Measurements from ENCODE around the gene RNF115.

DNA sequence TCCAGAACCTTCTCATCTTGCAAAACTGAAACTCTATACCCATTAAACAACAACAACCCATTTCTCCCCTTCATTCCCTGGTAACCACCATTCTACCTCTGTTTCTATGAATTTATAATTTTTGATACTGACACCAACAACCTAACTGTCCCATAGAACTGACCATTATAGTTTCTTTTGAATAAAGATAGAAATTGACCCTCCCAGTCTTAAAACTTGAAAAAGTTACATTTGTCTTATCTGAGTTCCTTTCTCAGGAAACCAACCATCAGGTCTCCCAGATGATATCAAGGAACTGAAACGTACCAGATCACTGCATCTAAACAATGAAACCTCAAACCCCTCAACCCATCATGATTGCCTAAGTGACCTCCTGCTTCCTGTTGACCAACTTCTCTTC lies 27.1 kb downstream of the RNF115 start:
- TF ChIP-seq, protein P1, sequence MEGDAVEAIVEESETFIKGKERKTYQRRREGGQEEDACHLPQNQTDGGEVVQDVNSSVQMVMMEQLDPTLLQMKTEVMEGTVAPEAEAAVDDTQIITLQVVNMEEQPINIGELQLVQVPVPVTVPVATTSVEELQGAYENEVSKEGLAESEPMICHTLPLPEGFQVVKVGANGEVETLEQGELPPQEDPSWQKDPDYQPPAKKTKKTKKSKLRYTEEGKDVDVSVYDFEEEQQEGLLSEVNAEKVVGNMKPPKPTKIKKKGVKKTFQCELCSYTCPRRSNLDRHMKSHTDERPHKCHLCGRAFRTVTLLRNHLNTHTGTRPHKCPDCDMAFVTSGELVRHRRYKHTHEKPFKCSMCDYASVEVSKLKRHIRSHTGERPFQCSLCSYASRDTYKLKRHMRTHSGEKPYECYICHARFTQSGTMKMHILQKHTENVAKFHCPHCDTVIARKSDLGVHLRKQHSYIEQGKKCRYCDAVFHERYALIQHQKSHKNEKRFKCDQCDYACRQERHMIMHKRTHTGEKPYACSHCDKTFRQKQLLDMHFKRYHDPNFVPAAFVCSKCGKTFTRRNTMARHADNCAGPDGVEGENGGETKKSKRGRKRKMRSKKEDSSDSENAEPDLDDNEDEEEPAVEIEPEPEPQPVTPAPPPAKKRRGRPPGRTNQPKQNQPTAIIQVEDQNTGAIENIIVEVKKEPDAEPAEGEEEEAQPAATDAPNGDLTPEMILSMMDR (IDR thresholded peaks at IDR 0.05; ENCODE audit: insufficient read depth, low read depth, low read length), result no peak
- no peak for TF ChIP-seq EZH2 (IDR thresholded peaks at IDR 0.05; ENCODE audit: insufficient read depth, low read length)

All from astrocyte (in vitro differentiated cells and primary cell).